ENCODE data around the gene TOMM6.
A peak's percentile ranks its signal among the peaks of the same experiment; 100 is the strongest.
"Not testable (repeated sequence)": the region's sequence is repeated elsewhere in the genome, so short reads cannot be mapped to it uniquely, and the experiment has no call there.

Gene TOMM6

DNA sequence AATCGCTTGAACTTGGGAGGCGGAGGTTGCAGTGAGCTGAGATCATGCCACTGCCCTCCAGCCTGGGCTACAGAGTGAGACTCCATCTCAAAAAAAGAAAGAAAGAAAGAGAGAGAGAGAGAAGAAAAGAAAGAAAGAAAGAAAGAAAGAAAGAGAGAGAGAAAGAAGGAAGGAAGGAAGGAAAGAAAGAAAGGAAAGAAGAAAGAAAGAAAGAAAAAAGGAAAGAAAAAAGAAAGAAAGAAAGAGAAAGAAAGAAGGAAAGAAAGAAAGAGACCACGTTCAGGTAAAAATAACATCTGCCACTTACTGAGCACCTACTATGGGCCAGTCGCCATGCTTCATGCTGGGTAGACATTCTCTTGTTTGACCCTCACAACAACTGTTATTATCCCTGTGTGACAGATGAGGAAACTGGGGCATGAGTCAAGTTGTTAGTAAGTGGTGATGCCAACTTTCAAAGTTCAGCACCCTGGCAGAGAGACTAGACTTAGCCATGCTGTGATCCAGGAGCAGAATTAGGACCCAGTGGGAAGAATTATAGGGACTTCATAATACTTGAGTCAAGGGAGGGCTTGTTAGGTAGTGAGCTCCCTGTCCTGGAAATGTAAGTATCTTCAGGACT, 21.3 kb upstream of the TOMM6 start:
- not testable (repeated sequence) for DNase-seq

DNA sequence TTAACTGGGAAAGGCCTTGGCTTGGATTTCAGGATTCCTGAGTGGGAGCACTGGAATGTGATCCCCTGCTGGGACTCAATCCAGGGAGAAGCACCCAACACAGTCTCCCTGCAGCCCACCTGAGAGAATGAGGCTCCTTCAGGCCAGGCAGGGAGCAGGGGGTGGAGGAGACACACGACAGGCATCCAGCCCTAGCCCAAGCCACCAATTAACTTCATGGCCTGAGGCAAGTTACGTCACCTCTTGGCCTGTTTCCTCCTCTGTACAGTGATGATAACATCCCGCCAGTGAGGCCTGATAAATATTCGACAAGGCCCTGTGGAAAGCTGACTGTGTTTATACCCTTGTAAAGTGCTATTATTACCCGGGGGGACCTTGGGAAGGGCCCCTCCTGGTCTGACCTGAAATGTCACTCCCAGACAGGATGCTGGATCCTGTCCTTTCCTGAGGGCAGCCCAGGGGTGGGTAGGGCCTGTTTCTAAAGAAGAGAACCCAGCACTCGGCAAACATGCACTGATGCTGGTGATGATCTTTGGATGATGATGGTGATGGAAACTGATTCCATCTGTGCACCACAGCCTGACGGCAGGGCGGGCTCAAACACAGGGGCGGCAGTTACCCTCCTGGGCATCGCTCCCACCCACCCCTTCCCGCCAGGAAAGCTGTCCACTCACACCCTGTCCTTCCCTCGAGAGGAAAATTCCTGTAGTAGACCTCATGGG, 20.2 kb upstream of the TOMM6 start:
- DNase-seq: no peak

DNA sequence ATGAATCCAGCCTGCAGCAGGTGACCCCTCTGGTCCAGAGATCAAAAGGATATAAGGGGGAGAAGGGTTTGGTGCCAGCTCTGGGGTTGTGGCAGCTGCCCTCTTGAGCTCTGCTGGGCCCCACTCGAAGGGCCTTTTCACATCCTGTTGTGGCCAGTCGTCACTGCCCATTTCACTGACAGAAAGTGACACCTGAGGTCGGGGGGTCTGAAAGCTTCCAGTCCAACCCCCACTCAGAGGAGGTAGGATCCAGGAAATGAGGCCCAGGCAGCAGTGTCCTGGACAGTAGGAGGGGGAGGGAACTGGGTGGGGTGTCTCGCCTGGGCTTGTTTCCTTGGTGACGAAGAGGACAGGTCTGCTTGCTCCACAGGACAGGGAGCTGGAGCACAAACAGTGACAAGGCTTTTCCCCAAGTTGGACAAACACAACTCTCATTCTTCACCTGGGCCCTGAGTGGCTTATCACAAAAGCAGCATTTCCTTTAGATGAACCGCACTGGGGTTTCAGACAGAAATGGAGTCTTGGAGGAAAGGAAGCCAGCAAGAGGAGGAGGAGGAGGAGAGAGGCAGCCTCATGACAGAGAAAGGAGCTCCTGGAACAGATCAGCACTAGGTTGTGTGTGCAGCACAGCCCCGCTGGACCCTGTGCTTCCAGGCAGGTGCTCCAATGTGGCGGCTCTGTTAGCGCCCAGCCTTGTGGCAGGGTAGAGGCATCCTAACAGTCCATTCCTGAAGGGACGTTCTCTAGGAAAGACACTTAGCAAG, 18.8 kb upstream of the TOMM6 start:
- DNase-seq: no peak

DNA sequence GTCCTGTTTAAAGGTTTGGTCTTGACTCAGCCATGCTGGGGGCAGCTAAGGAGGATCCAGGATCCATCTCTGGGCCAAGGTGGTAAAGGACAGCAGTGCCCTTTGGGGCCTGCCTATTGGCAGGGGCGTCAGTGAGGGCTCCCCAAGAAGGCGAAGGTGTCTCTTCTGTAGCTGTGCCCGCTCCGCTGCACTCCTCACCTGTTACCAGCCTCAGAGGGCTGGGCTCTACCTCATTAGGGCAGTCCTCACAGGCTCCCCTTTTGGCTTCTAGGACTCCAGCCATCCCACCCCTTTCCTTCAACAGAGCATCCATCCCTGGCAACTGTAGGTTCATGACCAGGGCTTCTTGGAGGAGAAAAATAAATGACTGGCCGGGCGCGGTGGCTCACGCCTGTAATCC, 18.1 kb upstream of the TOMM6 start:
- no peak for DNase-seq

DNA sequence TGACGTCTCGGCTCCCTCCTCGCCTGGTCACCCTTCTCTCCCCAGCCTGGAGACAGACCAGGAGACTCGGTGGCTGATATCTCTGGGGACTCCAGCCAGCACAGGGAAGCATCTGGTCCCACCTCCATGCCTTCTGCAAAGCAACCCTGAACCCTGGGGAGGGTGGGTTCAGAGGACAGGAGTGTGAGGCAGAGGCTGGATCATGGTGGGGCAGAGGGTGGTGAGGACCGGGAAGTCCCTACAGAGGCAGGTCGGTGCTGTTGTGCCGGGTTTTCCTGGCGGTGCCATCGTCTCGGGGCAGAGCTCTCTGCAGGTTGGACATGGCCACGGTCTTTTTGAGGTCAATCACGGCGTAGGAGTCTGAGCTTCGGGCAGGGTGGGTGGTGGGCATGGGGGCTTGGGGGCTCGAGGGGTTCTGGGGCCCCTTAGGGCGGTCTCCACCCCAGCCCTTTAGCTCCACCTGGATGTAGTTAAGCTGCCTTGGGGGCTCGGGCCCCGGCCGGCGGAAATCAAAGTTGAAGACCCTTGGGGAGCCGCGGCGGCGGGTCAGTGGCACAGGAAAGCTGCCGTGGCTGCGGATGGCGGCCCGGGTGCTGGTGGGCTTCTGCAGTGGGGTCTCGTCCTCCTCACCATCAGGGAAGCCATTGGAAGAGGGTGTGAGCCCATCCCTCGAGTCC, 17.0 kb upstream of the TOMM6 start:
- DNase-seq: no peak

DNA sequence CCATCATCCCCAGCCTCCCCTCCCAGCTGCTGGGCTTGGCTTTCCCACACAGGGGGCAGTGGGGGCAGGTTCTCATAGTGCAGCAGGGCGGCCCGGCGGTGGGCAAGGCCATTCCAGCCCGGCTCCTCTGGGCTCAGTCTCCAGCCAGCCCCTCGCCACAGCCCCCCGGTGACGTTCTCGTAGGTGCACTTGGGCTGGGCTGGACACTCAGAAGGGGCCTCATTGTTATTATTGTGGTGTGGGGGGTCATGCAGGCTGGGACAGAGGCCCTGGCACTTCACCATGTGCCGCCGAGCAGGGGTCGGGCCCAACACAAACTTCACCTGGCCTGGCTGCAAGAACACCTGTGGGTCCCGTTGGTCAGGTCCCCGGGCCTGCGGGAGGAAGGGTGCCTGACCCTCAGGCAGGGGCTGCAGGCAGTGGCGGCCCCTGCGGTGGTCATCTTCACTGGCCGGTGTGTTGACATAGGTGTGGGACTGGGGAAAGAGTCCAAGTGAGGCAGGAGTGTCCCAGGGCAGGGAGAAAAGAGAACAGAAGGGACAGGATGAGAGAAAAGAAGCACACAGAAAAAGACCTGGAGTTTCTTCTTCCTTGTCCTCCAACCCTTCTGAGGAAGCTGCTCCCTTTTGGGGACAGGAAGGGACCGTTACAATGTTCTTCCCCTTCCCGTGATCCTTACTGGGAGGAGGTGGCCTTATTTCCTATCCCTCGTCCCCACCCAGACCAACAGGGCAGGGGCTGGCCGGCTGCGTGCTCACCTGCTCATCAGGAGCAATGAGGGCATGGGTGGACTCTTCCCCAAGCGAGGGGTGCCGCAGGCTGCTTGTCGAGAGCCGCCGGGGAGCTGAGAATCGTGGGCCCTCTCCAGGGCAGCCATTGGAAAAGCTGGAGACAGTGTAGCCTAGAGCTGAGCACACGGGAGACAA, 16.2 kb upstream of the TOMM6 start:
- DNase-seq: no peak

DNA sequence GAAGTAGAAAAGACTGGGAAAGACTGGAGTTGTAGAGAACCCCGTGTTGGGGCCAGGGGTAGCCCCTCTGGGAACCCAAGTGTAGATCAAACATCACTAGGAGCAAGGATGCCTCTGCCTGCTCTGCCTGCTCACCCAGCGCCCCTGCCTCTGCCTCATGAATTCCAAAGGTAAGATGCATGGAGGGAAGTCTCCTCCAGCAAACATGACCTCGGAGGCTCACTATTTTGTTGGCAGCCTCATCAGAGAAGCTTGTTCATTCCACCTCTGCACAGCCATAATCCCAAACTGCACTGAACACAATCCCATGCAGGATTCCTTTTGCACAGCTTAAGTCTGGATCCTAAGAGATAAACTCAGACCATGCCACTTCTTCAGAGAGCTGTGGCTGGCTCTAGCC, 12.7 kb upstream of the TOMM6 start:
- no peak for DNase-seq

DNA sequence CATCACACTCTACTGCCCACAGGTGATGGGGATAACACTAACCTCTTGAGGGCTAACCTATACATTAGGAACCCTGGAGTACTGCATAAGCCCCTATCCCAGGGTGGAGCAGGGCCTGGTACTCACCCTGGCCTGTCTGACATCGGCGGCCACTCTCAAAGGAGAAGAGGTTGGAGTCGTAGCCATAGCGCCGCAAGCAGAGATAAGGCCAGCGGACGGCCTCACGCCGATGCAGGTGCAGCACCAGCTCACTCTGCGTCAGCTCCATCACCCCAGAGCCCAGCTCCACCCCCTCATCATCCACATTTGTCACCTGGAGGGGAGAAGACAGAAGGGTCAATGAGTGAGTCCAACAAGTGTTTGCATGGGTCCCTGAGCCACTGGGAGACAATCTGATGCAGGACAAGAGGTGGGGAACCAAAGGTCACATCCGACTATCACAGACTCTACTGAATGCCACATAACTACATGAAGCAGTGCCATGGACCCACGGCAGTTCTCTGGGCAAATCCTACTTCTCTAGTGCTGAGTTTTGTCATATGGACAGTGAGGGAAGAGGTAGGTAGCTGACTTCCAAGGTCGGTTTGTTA, 12.1 kb upstream of the TOMM6 start:
- DNase-seq: no peak

DNA sequence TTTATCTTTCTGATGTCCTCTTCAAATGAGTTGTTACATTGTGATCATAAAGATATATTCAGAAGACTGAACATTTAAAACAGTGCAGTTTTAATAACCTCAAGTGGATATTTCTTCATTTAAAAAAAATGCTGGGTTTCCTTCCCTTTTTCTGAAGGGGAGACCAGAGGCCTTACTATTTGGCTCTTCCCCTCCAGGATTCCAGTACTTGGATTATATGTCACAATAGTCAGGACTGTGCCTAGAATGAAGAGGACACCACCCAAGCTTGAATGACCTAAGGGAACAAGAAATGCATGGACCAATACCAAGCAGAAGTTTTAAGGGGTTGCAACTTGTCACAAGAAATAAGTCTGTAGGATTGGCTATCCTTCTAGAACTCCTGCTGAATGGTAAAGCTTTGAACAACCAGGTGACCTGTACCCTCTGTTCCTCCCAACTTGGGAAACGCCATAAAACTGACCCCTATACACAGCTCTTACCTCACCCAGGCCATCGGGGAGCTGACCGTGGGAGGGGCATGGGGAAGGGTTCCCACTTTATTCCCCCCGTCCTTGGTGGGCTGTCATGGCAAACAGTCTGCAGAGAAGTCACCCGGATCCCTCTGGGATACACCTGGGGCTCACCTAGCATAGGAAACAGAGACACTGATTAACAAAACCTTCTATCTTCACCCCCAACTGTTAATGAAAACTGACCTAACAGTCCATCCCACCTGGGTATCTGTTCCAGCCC, 9.8 kb upstream of the TOMM6 start:
- DNase-seq: no peak

DNA sequence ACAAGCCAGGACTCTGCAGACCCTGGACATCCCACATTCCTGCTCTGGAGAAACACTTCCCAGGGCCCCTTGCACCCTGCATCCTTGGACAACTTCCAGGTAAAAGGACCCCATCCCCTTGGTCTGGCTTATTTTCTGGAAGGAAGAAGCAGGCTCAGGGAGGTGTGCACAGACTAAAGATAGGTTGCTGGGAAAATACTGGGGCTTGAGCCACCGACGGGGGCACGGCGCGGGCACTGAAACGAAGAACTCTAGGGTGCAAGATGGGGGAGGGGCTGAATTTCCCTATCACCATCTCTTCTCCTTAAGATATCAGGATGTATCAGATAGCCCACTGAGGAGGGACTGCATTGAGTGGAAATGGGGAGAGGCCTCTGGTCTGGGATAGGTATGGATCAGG, 8.6 kb upstream of the TOMM6 start:
- no peak for DNase-seq

DNA sequence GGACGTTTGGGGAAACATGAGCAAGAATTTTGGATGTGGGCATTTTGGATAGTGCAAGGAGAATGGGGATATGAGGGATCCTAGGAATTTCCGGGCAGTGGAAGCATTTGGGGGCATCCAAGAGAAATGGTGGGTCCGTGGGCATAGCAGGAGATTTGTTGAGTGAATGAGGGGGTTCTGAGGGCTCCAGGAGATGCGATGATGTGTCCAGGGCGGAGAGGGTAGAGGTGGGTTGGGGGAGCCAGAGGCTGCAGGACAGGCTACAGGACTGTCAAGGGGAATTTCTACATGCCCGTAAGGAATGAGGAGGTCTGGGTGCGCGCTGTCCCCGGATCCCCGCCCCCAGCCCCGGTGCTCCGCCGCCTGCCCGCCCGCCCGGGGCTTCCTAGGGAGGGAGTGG, 8.2 kb upstream of the TOMM6 start:
- no peak for DNase-seq

DNA sequence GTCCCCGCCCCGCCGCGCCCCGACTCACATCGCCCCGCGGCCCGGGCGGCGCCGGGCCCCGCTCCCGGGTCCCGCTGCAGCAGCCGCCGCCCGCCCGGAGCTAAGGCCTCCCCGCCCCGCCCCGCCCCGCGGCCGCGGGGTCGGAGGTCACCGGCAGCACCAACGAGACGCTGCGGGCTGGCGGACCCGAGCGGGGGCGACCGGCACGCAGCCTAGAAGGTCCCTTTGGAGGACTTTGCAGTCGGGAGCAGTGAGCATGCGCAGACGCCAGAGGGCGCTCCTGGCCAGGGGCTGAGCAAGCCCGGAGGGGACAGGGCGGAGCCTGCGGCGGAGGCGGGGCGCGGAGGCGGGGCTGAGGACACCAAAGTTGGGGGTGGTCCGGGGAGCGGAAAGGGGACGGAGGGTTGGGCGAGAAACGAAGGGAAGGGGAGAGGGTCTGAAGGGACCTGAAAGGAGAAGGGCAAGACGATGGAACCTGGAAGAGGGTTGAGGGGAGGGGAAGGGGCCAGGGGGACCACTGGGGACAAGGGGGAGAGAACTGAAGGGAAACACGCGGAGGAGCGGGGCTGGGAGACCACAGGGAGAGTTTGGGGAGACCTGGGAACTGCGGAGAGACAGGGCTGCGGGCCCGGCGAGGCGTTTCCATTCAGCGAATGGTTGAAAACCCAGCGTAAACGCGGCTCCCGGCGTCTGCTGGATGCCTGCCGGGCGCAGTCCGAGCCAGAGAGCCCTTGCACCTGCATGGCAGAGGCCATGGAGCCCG, 7.5 kb upstream of the TOMM6 start, which contains the start of gene FRS3:
TSS of gene FRS3 (minus strand) at position 113 of the 763 bp plus-strand sequence. CDS start 2,913 bp downstream, outside the sequence.
- peak; percentile 99 for DNase-seq

DNA sequence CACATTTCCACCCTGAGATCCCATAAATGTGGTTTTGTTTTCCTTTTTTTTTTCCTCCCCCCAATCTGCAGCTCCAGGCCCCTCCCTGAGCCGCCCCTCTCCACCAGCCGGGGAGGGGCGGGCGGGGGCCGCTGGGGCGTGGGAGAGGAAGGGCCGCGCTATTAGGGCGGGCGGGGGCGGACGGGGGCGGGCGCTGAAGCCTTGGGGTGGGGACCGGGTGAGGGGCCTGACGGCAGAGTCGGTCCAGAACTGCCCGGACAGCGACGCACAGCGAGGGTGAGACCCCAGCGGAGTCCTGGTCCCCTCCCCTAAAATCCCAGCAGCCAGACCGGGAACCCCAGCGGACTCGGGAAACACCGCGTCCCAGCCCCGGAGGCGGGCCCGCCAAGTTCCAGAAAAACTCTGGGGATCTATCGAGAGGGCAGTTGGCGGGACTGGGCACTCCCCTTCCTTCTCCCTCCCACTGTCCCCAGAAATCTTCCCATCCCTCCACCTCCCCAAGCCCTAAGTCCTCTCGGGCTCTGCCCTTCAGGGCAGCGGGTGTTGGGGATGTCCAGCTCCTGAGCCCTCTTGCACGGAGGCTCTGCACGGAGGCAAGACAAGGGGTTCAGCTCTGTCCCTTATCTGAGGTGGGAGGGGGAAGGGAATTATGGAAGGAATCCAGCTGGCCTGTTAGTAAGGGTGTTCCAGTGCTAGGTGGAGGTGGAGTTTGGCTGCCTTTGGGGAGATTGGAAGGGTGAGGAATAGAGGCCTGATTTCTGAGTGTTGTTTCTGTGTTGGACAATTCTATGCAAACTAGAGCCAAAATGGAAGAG, 6.7 kb upstream of the TOMM6 start, which contains the start of gene PRICKLE4:
TSS of gene PRICKLE4 (plus strand) at position 232 of the 815 bp plus-strand sequence. CDS start 2,692 bp downstream, outside the sequence.
- no peak for DNase-seq

DNA sequence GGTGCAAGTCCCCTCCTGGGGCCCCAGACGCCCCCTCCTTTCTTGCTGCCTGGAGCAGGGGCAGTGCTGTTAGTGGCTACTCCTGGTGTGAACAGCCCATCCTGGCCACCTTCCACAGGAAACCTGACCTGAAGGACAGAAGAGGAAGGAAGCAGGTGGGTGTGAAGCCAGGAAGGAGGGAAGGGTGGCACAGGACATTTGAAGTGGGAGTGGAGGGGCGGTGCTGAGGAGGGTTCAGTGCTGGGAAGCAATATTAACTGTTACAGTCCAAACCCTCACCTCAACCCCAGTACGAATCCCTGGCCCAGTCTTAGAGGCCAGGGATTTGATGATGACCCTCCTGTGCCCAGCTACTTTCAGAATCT, 6.1 kb upstream of the TOMM6 start:
- DNase-seq: no peak

DNA sequence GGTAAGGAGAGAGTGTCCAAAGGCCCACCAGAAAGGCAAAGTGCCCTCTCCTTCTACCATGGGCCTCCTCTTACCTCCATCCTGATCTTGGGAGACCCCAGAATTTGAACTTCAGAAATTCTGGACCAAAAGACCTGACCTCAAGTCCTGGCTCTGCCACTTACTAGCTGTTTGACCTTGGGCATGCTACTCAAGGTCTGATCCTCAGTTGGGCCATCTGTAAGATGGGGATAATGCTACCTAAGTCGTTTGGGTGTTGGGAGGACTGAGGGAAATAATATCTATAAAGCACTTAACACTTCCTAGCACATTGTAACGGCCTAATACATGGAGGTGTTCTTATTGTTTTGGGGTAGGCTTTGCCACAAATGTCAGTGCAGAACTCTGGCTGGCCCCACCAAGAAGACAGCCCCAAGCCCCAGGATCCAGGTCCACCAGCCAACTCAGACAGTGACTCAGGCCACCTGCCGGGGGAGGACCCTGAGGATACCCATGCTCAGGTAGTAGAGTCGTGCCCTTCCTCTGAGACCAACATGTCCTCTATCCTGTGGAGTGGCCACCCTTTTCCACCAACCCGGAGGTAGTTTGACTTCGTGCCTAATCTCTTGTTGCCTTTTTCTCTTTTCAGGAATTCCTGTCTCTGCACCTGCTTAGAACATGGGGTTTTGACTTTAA, 4.3 kb upstream of the TOMM6 start:
- no peak for DNase-seq

DNA sequence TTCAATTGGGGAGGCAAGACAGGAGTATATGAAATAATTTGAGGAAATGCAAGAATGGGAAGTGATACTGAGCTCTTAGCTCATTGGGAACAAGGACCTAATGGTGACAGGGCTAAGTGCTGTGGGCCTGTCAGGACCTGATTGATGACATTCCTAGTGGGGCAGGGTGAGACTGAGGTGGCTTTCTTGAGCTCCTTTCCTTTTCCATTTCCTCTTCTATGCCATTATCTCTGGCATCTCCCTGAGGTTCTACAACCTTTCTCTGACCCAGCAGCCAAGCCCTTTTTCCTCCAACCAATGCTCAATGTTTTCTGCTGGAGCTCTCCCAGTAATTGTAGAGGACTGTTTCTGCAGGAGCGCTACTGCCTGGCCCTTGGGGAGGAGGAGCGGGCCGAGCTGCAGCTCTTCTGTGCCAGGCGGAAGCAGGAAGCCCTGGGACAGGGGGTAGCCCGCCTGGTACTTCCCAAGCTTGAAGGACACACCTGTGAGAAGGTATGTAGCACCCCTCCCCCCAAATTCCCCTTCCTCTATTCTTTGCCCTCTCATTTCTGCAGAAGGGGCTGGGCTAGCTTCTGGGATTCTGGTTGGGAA, 2.8 kb upstream of the TOMM6 start:
- DNase-seq: no peak

DNA sequence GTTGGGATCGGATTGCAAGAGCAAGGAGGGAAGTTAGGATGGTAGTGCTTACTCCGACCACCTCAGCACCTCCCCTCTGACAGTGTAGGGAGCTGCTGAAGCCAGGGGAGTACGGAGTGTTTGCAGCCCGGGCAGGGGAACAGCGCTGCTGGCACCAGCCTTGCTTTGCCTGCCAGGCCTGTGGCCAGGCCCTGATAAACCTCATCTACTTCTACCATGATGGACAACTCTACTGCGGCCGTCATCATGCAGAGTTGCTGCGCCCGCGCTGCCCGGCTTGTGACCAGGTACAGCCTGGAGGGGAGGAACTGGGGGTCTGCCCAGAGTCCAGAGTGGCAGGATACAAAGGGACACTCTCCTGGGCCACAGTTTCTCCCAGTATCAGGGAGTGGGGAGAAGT, 2.2 kb upstream of the TOMM6 start:
- no peak for DNase-seq

Measured in effector CD8-positive, alpha-beta T cell (primary cell).